CD14-positive monocyte (primary cell): Measurements from ENCODE around the gene CACNA1C. TPM values are rescaled to one million over a fixed set of nuclear protein-coding genes. Genes with fewer than 3 reads are reported as not detected.

Source experiments
- DNase-seq, 3 donors: peaks; one replicate each; pipeline ENCODE4 v3.0.0-alpha.2; 2011 to 2022
- H2AFZ ChIP-seq: 2 replicates; pipeline ENCODE4 v1.6.0; 2012; ENCODE audit warnings: mild to moderate bottlenecking, low read depth, low read length, inconsistent platforms; ENCODE audit not compliant: insufficient read depth, poor library complexity, severe bottlenecking
- H3K27ac ChIP-seq, 2 donors: 1 replicate in 1 of 2; 2 replicates in 1 of 2; pipeline ENCODE4 v1.5.1; 2012 to 2013; ENCODE audit warnings: low read length in 2 of 2, control low read depth in 1 of 2, inconsistent platforms in 1 of 2, low read depth in 1 of 2, mild to moderate bottlenecking in 1 of 2
- H3K27me3 ChIP-seq, 2 donors: one replicate each; pipeline versions ENCODE4 v1.6.0 to v1.6.1; 2011 to 2013; ENCODE audit warnings: low read length in 2 of 2; ENCODE audit not compliant: control insufficient read depth in 2 of 2, insufficient read depth in 2 of 2
- H3K36me3 ChIP-seq, 2 donors: replicated peaks in 1 of 2; 1 replicate in 1 of 2; 2 replicates in 1 of 2; pipeline versions ENCODE4 v1.5.1 to v1.6.1; 2012 to 2013; ENCODE audit warnings: low read length in 2 of 2, control low read depth in 1 of 2, inconsistent platforms in 1 of 2, mild to moderate bottlenecking in 1 of 2; ENCODE audit not compliant: insufficient read depth in 2 of 2, control insufficient read depth in 1 of 2
- H3K4me1 ChIP-seq, 2 donors: 1 replicate in 1 of 2; 2 replicates in 1 of 2; pipeline versions ENCODE4 v1.5.1 to v1.6.1; 2012 to 2013; ENCODE audit warnings: low read length in 2 of 2, control low read depth in 1 of 2, inconsistent platforms in 1 of 2, mild to moderate bottlenecking in 1 of 2, moderate library complexity in 1 of 2; ENCODE audit not compliant: insufficient read depth in 2 of 2, control insufficient read depth in 1 of 2
- H3K4me2 ChIP-seq: replicated peaks from 2 replicates; pipeline ENCODE3; 2012; ENCODE audit warnings: low read length, moderate library complexity, mild to moderate bottlenecking; ENCODE audit not compliant: poor library complexity, severe bottlenecking; ENCODE audit errors: extremely low read depth
- H3K4me3 ChIP-seq, 3 experiments: fragments of 200-600 bp in 1 of 3; sonication (generic) in 1 of 3; replicated peaks in 1 of 3; 1 replicate in 2 of 3; 2 replicates in 1 of 3; pipeline ENCODE4 v1.5.1; 2011 to 2013; ENCODE audit warnings: low read length in 3 of 3, mild to moderate bottlenecking in 3 of 3, control low read depth in 2 of 3, low read depth in 2 of 3, inconsistent platforms in 1 of 3, moderate library complexity in 1 of 3
- H3K79me2 ChIP-seq: 2 replicates; pipeline ENCODE4 v1.6.0; 2012; ENCODE audit warnings: mild to moderate bottlenecking, control low read depth, inconsistent platforms, low read length, moderate library complexity; ENCODE audit not compliant: insufficient read depth
- H3K9ac ChIP-seq: 2 replicates; pipeline ENCODE4 v1.6.0; 2017; ENCODE audit warnings: low read length, mild to moderate bottlenecking; ENCODE audit not compliant: insufficient read depth, poor library complexity, severe bottlenecking
- H3K9me3 ChIP-seq, 2 donors: replicated peaks in 1 of 2; 1 replicate in 1 of 2; 2 replicates in 1 of 2; pipeline versions ENCODE4 v1.5.1 to v1.6.1; 2012 to 2013; ENCODE audit warnings: low read length in 2 of 2, control low read depth in 1 of 2; ENCODE audit not compliant: control insufficient read depth in 1 of 2, insufficient read depth in 1 of 2
- H4K20me1 ChIP-seq: 2 replicates; pipeline ENCODE4 v1.6.0; 2012; ENCODE audit warnings: mild to moderate bottlenecking, low read length, control low read depth, moderate library complexity; ENCODE audit not compliant: insufficient read depth
- H3K27ac Mint-ChIP-seq, 7 donors: one replicate each; pipeline ENCODE4 v1.8.0; 2020; ENCODE audit warnings: mild to moderate bottlenecking in 7 of 7, mixed read lengths in 7 of 7, moderate library complexity in 6 of 7, inconsistent platforms in 2 of 7
- H3K27me3 Mint-ChIP-seq, 3 donors: one replicate each; pipeline ENCODE4 v1.8.0; 2021 to 2022; ENCODE audit warnings: low read depth in 3 of 3, mild to moderate bottlenecking in 3 of 3, mixed read lengths in 3 of 3, moderate library complexity in 3 of 3, inconsistent platforms in 1 of 3
- H3K36me3 Mint-ChIP-seq, 2 donors: one replicate each; pipeline ENCODE4 v1.8.0; 2020; ENCODE audit warnings: mixed read lengths in 2 of 2, inconsistent platforms in 1 of 2, mild to moderate bottlenecking in 1 of 2
- H3K4me1 Mint-ChIP-seq: one replicate; pipeline ENCODE4 v1.8.0; 2020; ENCODE audit warnings: mild to moderate bottlenecking, mixed read lengths
- H3K4me3 Mint-ChIP-seq, 2 donors: one replicate each; pipeline ENCODE4 v1.8.0; 2020; ENCODE audit warnings: mild to moderate bottlenecking in 2 of 2, mixed read lengths in 2 of 2, moderate library complexity in 1 of 2
- H3K9me3 Mint-ChIP-seq, 7 donors: one replicate each; pipeline ENCODE4 v1.8.0; 2020 to 2022; ENCODE audit warnings: mixed read lengths in 7 of 7, mild to moderate bottlenecking in 6 of 7, moderate library complexity in 6 of 7, inconsistent platforms in 2 of 7
- CTCF ChIP-seq: fragments of 200-600 bp; IDR thresholded peaks from one replicate; pipeline ENCODE4 v1.8.0; 2022; ENCODE audit warnings: antibody characterized with exemption, mild to moderate bottlenecking
- WGBS: methylation state at CpG from one replicate; pipeline ENCODE4 v1.1.5; 2013; ENCODE audit warnings: missing lambda C conversion rate; ENCODE audit not compliant: insufficient coverage; 5-methylcytosine and 5-hydroxymethylcytosine counted together
- intact Hi-C, 2 donors: fragments of 100-400 bp; cut with micrococcal nuclease; formaldehyde crosslinking; loops; one replicate each; pipeline versions ENCODE4 v1.15.0 to v1.15.1; 2023
- polyA plus RNA-seq, 3 donors: library from polyadenylated mRNA; depleted of rRNA in 1 of 3; unstranded in 2 of 3; stranded (reverse) in 1 of 3; fragments of 300-500 nt in 2 of 3; fragments of >200 nt in 1 of 3; fragmentation: Illumina TruSeq in 2 of 3; gene quantifications; 1 replicate in 2 of 3; 2 replicates in 1 of 3; pipeline ENCODE4 v1.2.3, GENCODE V29; 2012 to 2021

CACNA1C gene
- polyA plus RNA-seq, 3 donors = not detected

GRCh38 chr12:2017546-2018337 lies 35.0 kb upstream of the CACNA1C start:
- Histone ChIP-seq H3K9ac (no peak overlapping the region), H2AFZ (no peak overlapping the region), H3K79me2 (no peaks in the 10 kb centered on the region), H3K4me1 (no peaks in the 10 kb centered on the region), H4K20me1 (no peaks in the 10 kb centered on the region), H3K4me2 (no peak overlapping the region), H3K9me3 (no peaks in the 10 kb centered on the region), H3K27ac (no peak overlapping the region), H3K36me3 (no peaks in the 10 kb centered on the region), H3K27me3 (peaks cover 0 to 3% of the 10 kb centered on the region in 2 donors), H3K4me3 (no peak overlapping the region)
- H3K4me3 Mint-ChIP-seq = no peak overlapping the region
- H3K4me1 Mint-ChIP-seq = no peaks in the 10 kb centered on the region
- H3K36me3 Mint-ChIP-seq = no peaks in the 10 kb centered on the region
- intact Hi-C loops = no loop called here
- no peak for DNase-seq
- H3K27ac Mint-ChIP-seq = no peak overlapping the region
- H3K9me3 Mint-ChIP-seq = peaks cover 0 to 5% (median 0%) of the 10 kb centered on the region in 7 donors
- peaks cover 5 to 12% (median 9%) of the 10 kb centered on the region in 3 donors for H3K27me3 Mint-ChIP-seq
- no peak for TF ChIP-seq CTCF
- 100% methylated on average over 1 of the region's 12 CpGs for WGBS

DNA sequence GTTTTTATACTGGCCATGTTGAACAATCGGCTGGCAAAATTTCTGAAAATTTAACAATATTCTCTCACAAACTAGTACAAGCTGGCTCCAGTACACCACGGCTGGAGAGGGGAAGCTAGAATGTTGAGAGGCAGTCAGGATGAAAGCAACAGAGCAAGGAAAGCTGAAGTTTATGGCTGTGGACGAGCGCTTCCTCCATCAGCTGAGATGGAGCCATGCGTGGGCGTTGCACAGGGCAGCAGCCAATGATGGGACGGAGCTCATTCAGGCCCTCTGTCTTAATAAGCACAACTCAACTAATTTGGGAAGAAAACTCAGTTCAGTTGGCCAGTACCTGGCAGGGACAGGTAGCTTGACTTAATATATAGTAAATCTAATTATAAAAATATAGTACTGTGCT lies 34.4 kb upstream of the CACNA1C start:
- peaks cover 0 to 3% of the 10 kb centered on the region in 2 donors for H3K27me3 ChIP-seq
- H3K27ac Mint-ChIP-seq = no peak overlapping the region
- H4K20me1 ChIP-seq = no peaks in the 10 kb centered on the region
- TF ChIP-seq CTCF = no peak
- no peak overlapping the region for H3K9ac ChIP-seq
- WGBS = 95% methylated on average over 3 of the region's 7 CpGs
- H3K4me1 Mint-ChIP-seq = no peaks in the 10 kb centered on the region
- H3K9me3 ChIP-seq = no peaks in the 10 kb centered on the region
- no peak overlapping the region for H3K27ac ChIP-seq
- no peaks in the 10 kb centered on the region for H3K36me3 Mint-ChIP-seq
- no peaks in the 10 kb centered on the region for H3K79me2 ChIP-seq
- H3K4me2 ChIP-seq = no peak overlapping the region
- H3K4me3 Mint-ChIP-seq = no peak overlapping the region
- DNase-seq = no peak
- intact Hi-C loops = no loop called here
- peaks cover 0 to 5% (median 0%) of the 10 kb centered on the region in 7 donors for H3K9me3 Mint-ChIP-seq
- H3K36me3 ChIP-seq = no peaks in the 10 kb centered on the region
- H2AFZ ChIP-seq = no peak overlapping the region
- no peaks in the 10 kb centered on the region for H3K4me1 ChIP-seq
- H3K4me3 ChIP-seq = no peak overlapping the region
- H3K27me3 Mint-ChIP-seq = peaks cover 5 to 12% (median 9%) of the 10 kb centered on the region in 3 donors
